Ishikawa (cell line): ENCODE data around the gene FAM107A.

ENCODE experiments used
- CREB1 ChIP-seq: IDR thresholded peaks from 2 replicates; pipeline ENCODE4 v1.6.1; 2012; ENCODE audit warnings: low read depth
- TAF1 ChIP-seq: IDR thresholded peaks from 2 replicates; pipeline ENCODE4 v1.6.1; 2012; ENCODE audit warnings: low read depth, mild to moderate bottlenecking
- TF ChIP-seq, protein P1 (sequence below): IDR thresholded peaks from 2 replicates; pipeline ENCODE4 v1.6.1; 2012
- TF ChIP-seq, protein P2 (sequence below): IDR thresholded peaks from 2 replicates; pipeline ENCODE4 v1.6.1; 2012; ENCODE audit warnings: low read depth, mild to moderate bottlenecking

DNA sequence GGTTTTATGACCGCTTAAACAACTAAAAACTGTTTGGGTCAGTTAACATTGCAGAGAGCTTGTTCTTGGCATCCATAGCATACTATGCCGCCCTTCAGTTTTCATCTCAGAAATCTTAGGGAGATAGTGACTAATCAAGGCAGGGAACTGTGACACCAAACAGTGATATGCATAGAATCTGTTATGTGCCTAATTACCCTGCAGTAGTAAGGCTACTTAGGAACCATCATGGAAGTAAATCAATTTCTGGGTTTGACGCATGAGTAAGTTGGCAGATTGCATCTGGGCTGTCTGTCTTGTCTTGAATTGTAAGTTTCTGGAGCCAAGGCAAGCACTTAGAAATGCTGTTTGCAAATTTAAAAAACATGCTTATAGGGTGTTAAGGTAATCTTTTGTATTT, 62.8 kb downstream of the FAM107A start:
- TF ChIP-seq, protein P1, sequence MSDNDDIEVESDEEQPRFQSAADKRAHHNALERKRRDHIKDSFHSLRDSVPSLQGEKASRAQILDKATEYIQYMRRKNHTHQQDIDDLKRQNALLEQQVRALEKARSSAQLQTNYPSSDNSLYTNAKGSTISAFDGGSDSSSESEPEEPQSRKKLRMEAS: no peak
- TF ChIP-seq TAF1 (no peak), CREB1 (no peak)
- TF ChIP-seq, protein P2, sequence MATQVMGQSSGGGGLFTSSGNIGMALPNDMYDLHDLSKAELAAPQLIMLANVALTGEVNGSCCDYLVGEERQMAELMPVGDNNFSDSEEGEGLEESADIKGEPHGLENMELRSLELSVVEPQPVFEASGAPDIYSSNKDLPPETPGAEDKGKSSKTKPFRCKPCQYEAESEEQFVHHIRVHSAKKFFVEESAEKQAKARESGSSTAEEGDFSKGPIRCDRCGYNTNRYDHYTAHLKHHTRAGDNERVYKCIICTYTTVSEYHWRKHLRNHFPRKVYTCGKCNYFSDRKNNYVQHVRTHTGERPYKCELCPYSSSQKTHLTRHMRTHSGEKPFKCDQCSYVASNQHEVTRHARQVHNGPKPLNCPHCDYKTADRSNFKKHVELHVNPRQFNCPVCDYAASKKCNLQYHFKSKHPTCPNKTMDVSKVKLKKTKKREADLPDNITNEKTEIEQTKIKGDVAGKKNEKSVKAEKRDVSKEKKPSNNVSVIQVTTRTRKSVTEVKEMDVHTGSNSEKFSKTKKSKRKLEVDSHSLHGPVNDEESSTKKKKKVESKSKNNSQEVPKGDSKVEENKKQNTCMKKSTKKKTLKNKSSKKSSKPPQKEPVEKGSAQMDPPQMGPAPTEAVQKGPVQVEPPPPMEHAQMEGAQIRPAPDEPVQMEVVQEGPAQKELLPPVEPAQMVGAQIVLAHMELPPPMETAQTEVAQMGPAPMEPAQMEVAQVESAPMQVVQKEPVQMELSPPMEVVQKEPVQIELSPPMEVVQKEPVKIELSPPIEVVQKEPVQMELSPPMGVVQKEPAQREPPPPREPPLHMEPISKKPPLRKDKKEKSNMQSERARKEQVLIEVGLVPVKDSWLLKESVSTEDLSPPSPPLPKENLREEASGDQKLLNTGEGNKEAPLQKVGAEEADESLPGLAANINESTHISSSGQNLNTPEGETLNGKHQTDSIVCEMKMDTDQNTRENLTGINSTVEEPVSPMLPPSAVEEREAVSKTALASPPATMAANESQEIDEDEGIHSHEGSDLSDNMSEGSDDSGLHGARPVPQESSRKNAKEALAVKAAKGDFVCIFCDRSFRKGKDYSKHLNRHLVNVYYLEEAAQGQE: no peak
